ENCODE measurements around the gene EFNB2.

The EFNB2 gene

DNA sequence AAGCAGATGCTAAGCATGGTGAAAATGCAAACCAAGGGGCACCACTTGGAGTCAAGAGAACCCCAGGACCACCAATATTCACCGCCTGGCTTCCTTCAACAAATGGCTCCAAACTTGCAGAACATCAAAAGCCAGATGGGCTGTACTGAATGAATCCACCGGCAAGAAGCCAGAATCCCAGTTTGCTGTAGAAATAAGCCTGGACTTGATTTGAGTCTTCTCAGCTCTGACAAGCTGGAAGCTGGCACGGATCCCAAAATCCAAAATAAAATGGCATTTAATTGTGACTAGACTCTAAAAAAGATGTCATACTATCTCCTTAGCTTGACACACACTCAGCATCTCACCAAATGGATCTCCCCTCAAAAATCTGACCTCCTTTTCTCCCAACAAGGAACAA is 11.9 kb downstream of the EFNB2 start:
- DNase-seq = no peak

GRCh38 chr13:106522898-106523525 is 12.4 kb downstream of the EFNB2 start:
- no peak for DNase-seq

- no peak for DNase-seq
These were observed 13.3 kb downstream of the EFNB2 start for GRCh38 chr13:106522112-106522705.

DNA sequence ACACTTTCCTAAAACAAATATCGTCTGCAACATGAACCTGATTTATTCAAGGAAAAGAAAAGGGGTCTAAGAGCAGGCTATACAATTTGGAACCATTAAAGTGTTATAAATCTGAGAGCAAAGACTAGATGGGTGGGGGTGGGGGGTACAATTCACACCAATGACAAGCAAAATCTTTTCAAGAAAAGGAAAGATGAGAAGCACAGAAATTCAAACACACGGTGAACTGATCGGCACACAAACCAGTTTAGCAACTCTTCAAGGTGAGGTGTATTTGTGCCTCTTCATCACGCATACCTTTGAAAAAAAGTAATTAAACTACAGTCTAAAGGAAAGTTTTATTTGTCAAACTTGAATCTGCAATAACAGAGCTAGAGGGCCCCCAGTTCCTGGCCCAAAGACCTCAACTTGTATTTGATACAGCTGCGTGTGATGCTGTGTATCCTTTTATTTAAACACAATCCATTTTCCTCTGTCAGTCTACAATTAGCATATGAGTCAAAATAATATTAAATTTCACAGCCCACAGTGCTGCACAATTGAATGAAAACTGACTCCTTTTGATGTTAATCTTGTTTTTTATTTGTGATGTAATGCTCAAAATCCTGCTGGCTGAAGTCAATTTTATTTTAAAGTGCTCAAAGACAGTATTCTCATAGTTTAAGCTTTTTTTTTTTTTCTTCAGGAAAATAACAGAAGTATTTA is 14.2 kb downstream of the EFNB2 start:
- DNase-seq = no peak

- no peak for DNase-seq
These were observed 15.0 kb downstream of the EFNB2 start for GRCh38 chr13:106520251-106521054.

- no peak for DNase-seq
These were observed 16.9 kb downstream of the EFNB2 start for GRCh38 chr13:106518512-106518911.

DNA sequence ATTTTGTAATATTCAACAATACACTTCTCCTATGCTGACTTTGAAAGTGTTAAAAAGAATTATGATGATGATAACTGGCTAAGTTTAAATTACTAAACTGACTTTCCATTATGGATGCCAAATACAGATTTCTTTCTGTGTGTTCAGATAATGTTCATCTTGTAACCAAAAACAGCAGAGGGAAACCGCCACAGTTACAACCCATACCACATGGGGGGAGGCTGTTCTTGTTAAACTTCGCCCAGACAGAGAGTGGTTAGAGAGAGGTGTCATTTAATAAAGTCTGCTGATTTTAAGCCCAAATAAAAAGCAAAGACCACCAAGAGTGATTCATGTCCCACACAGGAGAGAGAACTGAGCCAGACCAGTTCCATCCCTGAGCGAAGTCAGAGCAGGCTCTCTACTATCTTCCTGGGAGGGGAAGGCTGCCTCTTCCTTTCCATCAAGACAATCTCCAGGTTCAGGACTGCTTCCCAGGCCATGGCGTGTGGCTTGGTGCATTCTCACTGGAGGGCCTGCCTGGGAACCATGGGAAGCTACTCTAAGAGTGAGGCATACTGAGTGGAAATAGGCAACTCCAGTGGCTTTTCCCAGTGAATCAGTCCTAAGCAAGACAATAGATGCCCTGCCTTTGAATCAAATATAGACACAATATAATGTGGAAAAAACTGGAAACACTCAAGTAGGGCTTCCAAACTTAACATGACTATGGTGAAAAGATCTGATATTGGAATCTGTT is 18.2 kb downstream of the EFNB2 start:
- no peak for DNase-seq

DNA sequence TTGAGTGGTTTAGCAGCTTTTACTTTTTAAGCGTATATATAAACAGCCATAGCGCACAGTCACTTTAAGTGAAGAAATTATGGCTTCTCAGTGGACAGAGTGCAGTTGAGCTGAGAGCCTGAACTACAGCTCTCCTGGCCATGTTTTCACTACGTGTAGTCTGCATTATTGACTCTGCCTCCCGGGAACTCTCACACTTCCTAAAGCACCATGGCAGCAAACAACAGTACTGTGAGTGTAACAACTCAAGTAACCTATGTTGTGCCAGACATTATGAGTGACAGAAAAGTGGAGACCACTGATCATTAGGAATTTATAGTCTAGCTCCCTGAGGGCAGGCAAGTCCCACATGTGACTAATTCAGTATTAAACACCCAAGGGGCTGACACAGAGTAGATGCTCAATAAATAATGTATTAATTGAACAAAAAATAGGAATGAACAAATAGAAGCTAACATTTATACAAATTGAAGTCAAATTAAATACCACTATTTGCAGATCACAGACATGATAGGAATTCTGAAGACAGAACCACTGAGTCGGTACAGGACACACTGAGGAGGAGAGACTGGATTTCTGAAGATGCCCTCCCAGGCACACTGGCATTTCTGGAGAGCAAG is 19.7 kb downstream of the EFNB2 start:
- DNase-seq = no peak

DNA sequence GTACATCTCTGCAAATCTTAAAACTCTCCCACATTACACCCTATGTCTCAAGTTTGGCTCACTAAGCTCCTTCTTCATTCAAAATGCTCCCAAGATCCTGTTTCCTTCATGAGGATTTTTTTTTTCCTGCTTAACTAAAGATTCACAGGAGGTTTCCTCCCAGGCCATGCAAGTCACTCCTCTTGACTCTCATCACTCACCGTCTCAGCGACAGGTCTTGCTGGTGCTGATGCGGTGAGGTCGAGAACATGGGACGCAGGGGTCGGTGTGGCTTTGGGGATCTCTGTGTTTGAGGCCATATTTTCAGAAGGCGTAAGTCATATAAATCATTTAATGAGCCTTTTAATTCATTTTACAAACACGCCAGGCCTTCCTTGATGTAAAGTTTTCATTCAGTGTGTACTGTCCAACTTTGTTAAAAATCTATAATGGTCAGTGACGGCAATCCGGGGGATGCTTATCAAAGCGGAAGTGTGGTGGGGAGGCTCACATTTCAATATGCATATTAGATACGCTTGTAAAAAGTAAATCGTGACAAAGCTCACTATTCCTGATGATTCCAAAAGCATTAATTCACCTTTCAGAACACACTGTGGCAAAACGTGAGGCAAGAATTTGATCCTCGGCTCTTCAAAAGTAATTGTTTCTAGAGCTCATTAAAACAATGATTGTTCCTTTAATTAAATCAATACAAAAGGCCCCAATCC is 20.4 kb downstream of the EFNB2 start:
- no peak for DNase-seq

- no peak for DNase-seq
These were observed 22.2 kb downstream of the EFNB2 start for GRCh38 chr13:106513025-106513983.

- DNase-seq = no peak
These were observed 27.7 kb downstream of the EFNB2 start for GRCh38 chr13:106507560-106508274.

- no peak for DNase-seq
These were observed 29.2 kb downstream of the EFNB2 start for GRCh38 chr13:106506286-106506685.

GRCh38 chr13:106505732-106506131 is 29.7 kb downstream of the EFNB2 start:
- no peak for DNase-seq

GRCh38 chr13:106505295-106505694 is 30.2 kb downstream of the EFNB2 start:
- no peak for DNase-seq

DNA sequence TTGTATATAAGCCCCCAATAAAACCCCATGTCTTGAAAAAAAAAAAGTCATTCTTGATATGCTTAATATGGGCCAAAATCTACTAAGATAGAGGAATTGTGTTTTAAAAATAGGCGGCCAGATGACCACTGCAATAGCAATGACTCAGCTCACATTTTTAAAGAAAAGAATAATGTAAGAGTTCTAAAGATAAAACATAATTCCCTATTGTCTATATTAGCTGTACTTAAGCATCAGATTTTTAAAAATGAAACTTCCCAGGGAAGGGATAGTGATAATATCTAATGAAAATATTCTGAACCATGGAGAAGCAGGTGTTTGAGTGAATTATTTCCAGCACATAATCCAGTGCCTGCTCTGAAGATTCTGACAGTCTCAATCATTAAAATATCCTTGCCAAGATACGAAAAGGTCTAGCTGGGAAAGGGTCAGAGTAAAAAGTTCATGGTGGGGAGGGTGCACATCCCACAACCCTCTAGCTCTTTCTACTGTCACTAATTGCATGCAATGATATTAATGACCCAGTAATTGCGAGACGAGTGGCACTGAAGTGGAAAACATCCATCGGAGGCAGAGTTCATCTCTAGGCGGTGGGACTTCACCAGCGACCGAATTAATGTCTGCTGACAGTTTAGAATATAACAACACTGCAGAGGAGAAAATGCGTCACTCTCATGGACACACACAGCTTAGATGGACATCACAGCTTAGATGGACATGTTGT is 31.6 kb downstream of the EFNB2 start:
- DNase-seq = no peak

DNA sequence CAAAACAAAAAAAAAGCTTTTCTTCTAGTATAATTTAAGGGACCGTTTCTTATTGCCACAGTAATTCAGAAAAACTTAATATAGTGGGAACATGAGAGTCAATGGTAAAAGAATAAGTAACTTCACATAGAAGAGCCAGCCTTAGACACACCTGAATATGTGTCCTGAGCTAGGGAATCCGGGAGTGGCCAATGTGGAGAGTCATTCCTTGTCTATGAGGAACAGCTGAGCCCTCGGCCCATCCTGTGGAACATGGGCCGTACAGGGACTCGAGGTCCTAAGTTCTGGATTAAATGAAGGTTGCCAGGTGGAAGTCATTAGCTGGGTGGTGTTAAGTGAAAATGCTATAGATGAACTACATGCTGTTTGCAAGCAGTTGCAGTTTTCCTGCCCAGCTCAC is 32.2 kb downstream of the EFNB2 start:
- no peak for DNase-seq

GRCh38 chr13:106500445-106500844 is 35.0 kb downstream of the EFNB2 start:
- no peak for DNase-seq

DNA sequence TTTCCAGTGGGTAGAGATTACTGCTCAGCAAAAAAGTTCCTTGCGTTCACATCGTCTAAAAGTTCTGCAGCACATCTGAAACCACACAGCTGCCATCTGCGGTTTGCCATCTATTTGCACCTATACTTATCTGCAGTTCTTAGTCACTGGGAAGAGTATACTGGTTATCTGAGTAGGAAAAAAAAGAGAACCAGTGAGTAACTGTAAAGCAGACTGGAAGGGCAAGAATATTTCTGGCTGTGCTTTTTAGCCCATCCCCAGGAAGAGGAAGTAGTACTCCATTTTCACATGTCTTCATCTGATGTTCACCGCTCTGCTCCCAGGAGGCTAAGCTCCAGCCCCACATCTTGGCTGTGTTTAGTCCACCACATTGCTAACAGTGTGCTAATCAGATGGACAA is 35.6 kb downstream of the EFNB2 start:
- DNase-seq = no peak

- DNase-seq = no peak
These were observed 36.3 kb downstream of the EFNB2 start for GRCh38 chr13:106499113-106499512.
